Thyroid gland (tissue), 4 donors: ENCODE results near the gene VCAN.

Source experiments
- POLR2A ChIP-seq, 2 donors: fragments of 450-650 bp; IDR thresholded peaks; one replicate each; pipeline ENCODE4 v1.6.1; 2017; ENCODE audit warnings: antibody characterized with exemption in 2 of 2, mild to moderate bottlenecking in 2 of 2, moderate library complexity in 1 of 2
- TF ChIP-seq, protein P1 (sequence below), 6 experiments: fragments of 200-600 bp in 3 of 6; fragments of 450-650 bp in 3 of 6; sonication (generic) in 3 of 6; IDR thresholded peaks; one replicate each; pipeline ENCODE4 v1.5.1; 2016 to 2019; ENCODE audit warnings: antibody characterized with exemption in 6 of 6, mild to moderate bottlenecking in 2 of 6, inconsistent platforms in 1 of 6, moderate library complexity in 1 of 6

DNA sequence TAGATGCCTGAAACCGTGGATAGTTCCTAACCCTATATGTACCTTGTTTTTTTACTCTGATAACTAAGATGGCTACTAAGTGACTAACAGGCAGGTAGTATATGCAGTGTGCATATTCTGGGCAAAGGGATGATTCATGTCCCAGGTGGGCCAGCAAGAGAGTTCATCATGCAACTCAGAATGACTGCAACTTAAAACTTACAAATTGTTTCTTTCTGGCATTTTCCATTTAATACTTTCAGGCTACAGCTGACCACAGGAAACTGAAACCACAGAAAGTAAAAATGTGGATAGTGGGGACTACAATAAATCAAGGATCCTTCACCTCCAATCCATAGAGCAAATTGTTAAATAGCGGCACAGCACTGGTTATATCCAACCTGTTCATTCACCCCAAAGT lies 30.7 kb upstream of the VCAN start:
- TF ChIP-seq, protein P1, sequence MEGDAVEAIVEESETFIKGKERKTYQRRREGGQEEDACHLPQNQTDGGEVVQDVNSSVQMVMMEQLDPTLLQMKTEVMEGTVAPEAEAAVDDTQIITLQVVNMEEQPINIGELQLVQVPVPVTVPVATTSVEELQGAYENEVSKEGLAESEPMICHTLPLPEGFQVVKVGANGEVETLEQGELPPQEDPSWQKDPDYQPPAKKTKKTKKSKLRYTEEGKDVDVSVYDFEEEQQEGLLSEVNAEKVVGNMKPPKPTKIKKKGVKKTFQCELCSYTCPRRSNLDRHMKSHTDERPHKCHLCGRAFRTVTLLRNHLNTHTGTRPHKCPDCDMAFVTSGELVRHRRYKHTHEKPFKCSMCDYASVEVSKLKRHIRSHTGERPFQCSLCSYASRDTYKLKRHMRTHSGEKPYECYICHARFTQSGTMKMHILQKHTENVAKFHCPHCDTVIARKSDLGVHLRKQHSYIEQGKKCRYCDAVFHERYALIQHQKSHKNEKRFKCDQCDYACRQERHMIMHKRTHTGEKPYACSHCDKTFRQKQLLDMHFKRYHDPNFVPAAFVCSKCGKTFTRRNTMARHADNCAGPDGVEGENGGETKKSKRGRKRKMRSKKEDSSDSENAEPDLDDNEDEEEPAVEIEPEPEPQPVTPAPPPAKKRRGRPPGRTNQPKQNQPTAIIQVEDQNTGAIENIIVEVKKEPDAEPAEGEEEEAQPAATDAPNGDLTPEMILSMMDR (IDR thresholded peaks at IDR 0.05), result no peak
- no peak for TF ChIP-seq POLR2A (IDR thresholded peaks at IDR 0.05)
